ENCODE results near the gene HCRTR1. TPM values are rescaled to one million over a fixed set of nuclear protein-coding genes. Genes with fewer than 3 reads are reported as not detected.

HCRTR1 gene
- total and polyA plus RNA-seq, 11 donors = 0.21 to 0.82 (median 0.30) TPM; not detected in 4

DNA sequence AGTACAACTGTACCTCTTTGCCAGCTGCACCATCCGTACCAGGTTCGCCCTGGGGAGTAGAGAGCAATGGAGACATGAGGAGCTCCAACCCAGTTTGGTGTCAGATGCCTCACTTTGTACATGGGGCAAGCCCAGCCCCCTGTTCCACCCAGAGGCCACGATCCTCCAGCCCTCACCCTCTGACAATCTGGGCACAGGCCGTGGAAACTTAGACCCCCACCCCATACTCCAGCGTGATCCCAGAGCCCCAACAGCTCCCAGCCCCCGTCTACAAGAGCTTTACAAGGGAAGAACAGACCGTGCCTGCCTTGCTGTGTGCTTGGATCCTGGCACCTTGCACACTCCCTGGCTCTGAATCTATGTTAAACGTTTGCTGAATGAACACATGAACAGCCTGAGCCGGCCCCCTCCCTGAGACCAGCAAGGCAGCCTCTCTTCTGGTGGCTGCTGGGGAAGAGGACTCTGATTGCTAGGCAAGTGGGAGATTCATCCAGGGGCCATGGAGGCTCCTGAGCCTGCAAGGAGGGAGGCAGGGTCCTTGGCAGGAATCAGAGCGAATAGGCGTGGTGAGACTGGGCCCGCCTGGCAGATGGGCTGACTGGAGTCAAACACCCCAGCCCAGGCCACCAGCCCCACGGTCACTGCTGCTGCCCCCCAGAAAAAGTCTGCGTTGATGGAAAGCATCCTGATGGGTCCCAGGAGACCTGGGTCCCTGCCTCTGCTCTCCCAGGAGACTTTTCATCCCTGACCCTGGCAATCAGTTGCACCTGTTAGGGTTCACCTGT, 39.7 kb downstream of the HCRTR1 start:
- Histone ChIP-seq H3K4me3 (no peak overlapping the region), H3K36me3 (peaks cover 0 to 58% (median 4%) of the 10 kb centered on the region in 9 donors), H3K4me1 (no peaks in the 10 kb centered on the region), H3K27me3 (no peaks in the 10 kb centered on the region), H3K9me3 (no peaks in the 10 kb centered on the region), H3K27ac (no peak overlapping the region)
- intact Hi-C loops (cut with DNase I) = no loop called here
- no peak for DNase-seq
- ATAC-seq = no peak
- TF ChIP-seq POLR2A (IDR thresholded peaks at IDR 0.05) = no peak
- TF ChIP-seq, protein P1, sequence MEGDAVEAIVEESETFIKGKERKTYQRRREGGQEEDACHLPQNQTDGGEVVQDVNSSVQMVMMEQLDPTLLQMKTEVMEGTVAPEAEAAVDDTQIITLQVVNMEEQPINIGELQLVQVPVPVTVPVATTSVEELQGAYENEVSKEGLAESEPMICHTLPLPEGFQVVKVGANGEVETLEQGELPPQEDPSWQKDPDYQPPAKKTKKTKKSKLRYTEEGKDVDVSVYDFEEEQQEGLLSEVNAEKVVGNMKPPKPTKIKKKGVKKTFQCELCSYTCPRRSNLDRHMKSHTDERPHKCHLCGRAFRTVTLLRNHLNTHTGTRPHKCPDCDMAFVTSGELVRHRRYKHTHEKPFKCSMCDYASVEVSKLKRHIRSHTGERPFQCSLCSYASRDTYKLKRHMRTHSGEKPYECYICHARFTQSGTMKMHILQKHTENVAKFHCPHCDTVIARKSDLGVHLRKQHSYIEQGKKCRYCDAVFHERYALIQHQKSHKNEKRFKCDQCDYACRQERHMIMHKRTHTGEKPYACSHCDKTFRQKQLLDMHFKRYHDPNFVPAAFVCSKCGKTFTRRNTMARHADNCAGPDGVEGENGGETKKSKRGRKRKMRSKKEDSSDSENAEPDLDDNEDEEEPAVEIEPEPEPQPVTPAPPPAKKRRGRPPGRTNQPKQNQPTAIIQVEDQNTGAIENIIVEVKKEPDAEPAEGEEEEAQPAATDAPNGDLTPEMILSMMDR (IDR thresholded peaks at IDR 0.05) = no peak
- WGBS, 4 donors = 86 to 90% (median 88%) methylated on average over 14 of the region's 14 CpGs

DNA sequence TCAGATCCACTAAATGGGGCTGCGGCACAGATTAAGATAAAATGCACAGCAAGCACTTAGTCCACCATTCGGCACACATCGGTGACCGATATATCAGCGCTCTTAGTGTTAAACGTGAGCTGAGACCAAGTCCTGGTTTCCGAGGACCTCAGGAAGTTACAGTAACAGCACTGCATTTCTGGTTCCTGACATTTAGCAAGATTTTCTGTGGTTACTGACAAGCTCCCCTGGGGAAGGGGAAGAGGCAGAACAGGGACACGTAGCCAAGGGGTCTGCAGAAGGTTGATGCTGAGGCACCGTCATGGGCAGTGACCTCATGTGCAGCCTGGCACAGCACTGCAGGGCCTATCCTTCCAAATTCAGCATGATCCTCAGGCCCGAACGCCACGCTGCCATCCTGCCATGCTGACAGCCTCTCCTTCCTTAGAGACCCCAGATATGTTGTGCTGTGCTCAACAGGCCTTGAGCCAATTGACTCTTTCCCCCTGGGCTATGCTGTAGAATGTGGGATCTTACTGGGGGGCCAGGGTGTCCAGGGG, 40.6 kb downstream of the HCRTR1 start:
- WGBS, 4 donors = 89 to 93% (median 91%) methylated on average over 10 to 12 of the region's 12 CpGs
- no peaks in the 10 kb centered on the region for H3K27me3 ChIP-seq
- ATAC-seq (no peak), DNase-seq (no peak)
- peaks cover 0 to 54% (median 3%) of the 10 kb centered on the region in 9 donors for H3K36me3 ChIP-seq
- H3K27ac ChIP-seq = no peak overlapping the region
- H3K4me3 ChIP-seq = no peak overlapping the region
- intact Hi-C loops (cut with DNase I) = no loop called here
- no peak for TF ChIP-seq POLR2A (IDR thresholded peaks at IDR 0.05)
- TF ChIP-seq, protein P1 (IDR thresholded peaks at IDR 0.05) = no peak
- H3K4me1 ChIP-seq = no peaks in the 10 kb centered on the region
- H3K9me3 ChIP-seq = no peaks in the 10 kb centered on the region

DNA sequence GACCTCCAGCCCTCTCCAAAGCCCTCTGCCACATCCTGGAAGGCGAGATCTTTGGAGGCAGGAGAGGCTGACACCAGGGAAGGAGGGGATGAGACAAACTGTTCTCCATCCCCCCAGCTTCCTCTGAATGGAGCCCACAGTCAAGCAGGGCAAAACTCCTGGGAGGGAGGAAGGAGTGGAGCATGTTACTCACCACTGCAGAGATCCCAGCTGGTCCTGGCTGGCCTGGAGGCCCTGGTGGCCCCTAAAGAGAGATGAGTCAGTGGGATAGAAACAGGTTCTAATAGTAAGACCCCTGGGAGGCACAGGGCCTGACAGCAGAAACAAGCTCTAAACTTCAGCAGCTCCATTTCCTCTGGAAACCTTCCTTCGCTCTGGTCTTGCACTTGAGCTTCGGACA, 41.2 kb downstream of the HCRTR1 start:
- Histone ChIP-seq H3K27me3 (no peaks in the 10 kb centered on the region), H3K4me1 (no peaks in the 10 kb centered on the region), H3K4me3 (no peak overlapping the region), H3K9me3 (no peaks in the 10 kb centered on the region), H3K27ac (no peak overlapping the region), H3K36me3 (peaks cover 0 to 51% (median 0%) of the 10 kb centered on the region in 9 donors)
- ATAC-seq (no peak), DNase-seq (no peak)
- intact Hi-C loops (cut with DNase I) = no loop called here
- TF ChIP-seq, protein P1 (IDR thresholded peaks at IDR 0.05) = no peak
- no peak for TF ChIP-seq POLR2A (IDR thresholded peaks at IDR 0.05)
- WGBS, 4 donors = 90 to 100% (median 95%) methylated on average over 2 to 3 of the region's 3 CpGs

DNA sequence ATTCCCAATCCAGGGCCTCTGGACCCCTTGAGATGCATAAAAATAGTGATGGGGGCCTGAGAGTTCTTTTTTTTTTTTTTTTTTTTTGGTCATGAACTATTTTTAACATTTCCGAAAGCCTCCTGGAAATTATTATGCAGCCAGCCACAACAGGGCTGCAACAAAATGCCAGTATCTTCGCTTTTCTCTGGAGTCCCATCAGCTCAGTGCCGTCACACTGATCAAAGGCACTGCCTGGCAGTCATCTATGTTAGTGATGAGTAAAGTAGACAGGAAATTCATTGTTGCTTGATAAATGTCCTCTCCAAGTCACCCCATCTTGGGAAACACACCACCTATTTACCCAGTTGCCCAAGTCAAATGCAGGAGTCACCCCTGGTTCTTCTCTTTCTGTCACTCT, 42.4 kb downstream of the HCRTR1 start:
- DNase-seq (no peak), ATAC-seq (no peak)
- 83 to 87% (median 85%) methylated on average over 3 of the region's 3 CpGs for WGBS, 4 donors
- Histone ChIP-seq H3K36me3 (peaks cover 0 to 46% (median 0%) of the 10 kb centered on the region in 9 donors), H3K27ac (no peak overlapping the region), H3K9me3 (no peaks in the 10 kb centered on the region), H3K4me3 (no peak overlapping the region), H3K4me1 (no peaks in the 10 kb centered on the region), H3K27me3 (no peaks in the 10 kb centered on the region)
- TF ChIP-seq, protein P1 (IDR thresholded peaks at IDR 0.05) = no peak
- TF ChIP-seq POLR2A (IDR thresholded peaks at IDR 0.05) = no peak
- intact Hi-C loops (cut with DNase I) = loop anchor here in 9 of 10 donors (5.0 to 10.0 kb wide), 7 partner anchors 57 to 405 kb away; no protein-coding TSS in a partner anchor

All from heart left ventricle (tissue), 16 donors.